ENCODE data around the gene TXLNG. TPM values are rescaled to one million over a fixed set of nuclear protein-coding genes. Genes with fewer than 3 reads are reported as not detected.
"Not testable (repeated sequence)": the region's sequence is repeated elsewhere in the genome, so short reads cannot be mapped to it uniquely, and the experiment has no call there.

Gene TXLNG
- total RNA-seq (2014; rRNA removed; shearing (Covaris generic)), result 14.7 and 21.1 TPM in 2 replicates

GRCh38 chrX:16786139-16786790 is at the start of gene TXLNG:
Gene TXLNG, plus strand, starts transcription at chrX:16786466. Its CDS starts 22 bp downstream, at chrX:16786488.
- peak; percentile 99 for DNase-seq (ENCODE audit: low spot score)

GRCh38 chrX:16737024-16737423 is 49.2 kb upstream of the TXLNG start:
- DNase-seq (ENCODE audit: low spot score), result no peak

DNA sequence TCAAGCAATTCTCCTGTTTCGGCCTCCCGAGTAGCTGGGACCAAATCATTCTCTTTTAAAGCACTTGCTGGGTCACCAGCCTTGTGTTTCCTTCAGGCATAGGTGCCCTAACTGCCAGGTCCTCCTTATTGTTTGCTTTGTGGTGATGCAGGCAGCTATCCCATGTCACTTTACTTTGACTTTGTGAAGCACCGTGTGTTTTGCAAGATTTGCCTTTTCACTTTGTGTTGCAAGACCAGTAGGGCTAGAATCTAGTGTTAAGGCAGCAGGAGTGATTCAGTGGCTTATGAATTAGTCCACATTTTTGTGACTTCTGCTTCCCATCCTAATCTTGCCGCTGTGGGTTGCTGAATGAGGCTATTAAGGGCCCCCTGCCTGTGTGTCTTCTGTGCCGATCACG is 46.7 kb upstream of the TXLNG start:
- no peak for DNase-seq (ENCODE audit: low spot score)

GRCh38 chrX:16743604-16744325 is 42.5 kb upstream of the TXLNG start:
- peak; percentile 91 for DNase-seq (ENCODE audit: low spot score)

DNA sequence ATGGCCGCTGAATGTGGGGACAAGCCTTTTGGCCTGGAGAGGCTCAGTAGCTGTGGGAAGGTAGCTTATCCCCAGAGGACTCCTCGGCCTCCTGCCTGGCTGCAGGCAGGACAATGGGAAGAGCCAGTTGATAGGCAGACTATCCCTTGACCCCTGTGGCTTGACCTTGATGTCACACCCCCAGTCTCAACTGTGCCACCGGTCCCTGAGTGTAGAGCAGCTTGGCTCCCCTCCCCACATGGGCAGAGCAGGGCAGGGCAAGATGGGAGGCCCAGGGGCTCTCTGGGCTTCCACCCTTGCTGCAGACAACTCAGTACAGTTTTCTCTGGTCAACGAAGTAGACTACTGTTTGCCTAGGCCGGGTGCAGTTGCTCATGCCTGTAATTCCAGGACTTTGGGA is 41.2 kb upstream of the TXLNG start:
- no peak for DNase-seq (ENCODE audit: low spot score)

DNA sequence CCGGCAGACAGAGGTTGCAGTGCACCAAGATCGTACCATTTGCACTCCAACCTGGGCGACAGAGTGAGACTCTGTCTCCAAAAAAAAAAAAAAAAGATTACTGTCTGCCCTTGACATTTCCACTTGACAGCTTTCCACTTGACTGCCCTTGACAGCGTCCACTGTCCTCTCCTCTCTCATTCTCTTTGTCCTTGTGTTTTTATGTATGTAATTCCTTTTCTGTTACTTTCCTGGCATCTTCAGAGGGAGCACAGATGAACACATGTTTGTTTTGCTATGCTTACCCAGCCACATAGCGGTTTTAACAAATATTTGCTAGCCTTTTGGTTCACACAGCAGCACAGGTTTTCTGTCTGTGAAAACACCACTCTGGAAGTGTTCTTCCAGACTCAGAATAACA is 40.6 kb upstream of the TXLNG start:
- DNase-seq (ENCODE audit: low spot score), result no peak

GRCh38 chrX:16748425-16748824 is 37.8 kb upstream of the TXLNG start:
- DNase-seq (ENCODE audit: low spot score), result no peak

DNA sequence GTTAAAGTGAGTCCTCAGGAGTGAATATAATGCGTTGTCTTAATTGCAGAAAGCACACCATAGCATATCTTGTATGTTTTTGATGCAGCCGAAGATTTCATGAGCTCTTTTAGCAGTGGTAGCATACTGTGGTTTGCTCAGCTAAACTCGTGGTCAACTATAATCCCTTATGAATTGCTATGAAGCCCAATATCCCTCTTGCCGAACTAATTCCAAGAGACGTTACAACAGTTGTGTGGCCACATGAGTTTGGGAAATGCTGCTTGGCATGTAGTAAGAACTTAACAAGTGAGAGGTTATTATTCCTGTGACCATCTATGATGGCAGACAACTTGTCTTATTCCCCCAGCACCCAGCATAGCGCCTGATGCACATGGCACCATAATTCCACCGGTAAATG is 36.1 kb upstream of the TXLNG start:
- no peak for DNase-seq (ENCODE audit: low spot score)

- DNase-seq (ENCODE audit: low spot score), result no peak
Measured at GRCh38 chrX:16754019-16754418, 32.2 kb upstream of the TXLNG start.

GRCh38 chrX:16756724-16757123 is 29.5 kb upstream of the TXLNG start:
- DNase-seq (ENCODE audit: low spot score), result no peak

- DNase-seq (ENCODE audit: low spot score), result not testable (repeated sequence)
Measured at GRCh38 chrX:16761500-16761899, 24.8 kb upstream of the TXLNG start.

DNA sequence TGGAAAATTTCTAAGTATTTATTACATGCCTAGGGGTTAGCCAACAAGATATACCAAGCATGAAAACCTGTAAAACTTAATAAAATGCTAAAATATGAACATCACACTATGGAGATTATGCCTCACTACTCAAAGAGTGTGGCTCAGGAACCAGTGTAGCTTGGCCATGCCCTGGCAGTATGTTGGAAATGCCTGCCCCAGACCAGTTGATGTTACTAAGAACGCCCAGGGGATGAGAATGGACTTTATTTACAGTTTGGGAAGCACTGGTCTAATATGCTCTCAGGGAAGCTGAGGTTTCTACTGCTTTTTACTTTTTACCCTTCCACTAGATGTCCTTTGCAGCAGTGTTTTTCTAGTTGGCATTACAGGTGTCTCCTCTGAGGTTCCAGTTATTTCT is 23.7 kb upstream of the TXLNG start:
- DNase-seq (ENCODE audit: low spot score), result no peak

GRCh38 chrX:16765594-16765993 is 20.7 kb upstream of the TXLNG start:
- no peak for DNase-seq (ENCODE audit: low spot score)

DNA sequence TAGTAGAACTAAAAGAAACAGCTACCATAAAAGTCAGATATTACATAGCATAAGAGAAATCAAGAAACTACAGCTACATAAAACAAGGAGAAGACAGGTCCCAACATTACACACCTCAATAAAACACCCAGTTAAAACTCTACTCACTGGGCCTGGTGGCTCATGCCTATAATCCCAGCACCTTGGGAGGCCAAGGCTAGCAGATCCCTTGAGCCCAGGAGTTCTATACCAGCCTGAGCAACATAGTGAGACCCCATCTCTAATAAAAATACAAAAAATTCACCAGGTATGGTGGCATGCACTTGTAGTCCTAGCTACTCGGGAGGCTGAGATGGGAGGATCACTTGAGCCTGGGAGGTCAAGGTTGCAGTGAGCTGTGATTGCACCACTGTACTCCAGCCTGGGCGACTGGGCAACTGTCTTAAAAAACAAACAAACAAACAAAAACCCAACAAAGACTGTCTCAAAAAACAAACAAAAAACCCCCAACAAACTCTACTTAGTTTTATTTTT is 15.2 kb upstream of the TXLNG start:
- DNase-seq (ENCODE audit: low spot score), result no peak

GRCh38 chrX:16771483-16772398 is 14.5 kb upstream of the TXLNG start:
- peak; percentile 86 for DNase-seq (ENCODE audit: low spot score)

DNA sequence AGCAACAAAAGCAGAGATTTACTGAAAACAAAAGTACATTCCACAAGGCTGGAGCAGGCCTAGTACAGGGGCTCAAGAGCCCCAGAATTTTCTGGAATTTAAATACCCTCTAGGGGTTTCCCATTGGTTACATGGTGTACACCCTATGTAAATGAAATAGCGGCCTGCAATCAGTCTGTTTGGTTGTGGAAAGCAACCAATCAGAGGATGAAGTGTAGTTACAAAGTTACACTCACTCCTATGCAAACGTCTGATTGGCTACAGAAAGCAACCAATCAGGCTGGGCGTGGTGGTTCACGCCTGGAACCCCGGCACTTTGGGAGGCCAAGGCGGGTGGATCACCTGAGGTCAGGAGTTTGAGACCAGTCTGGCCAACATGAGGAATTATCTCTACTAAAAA is 13.8 kb upstream of the TXLNG start:
- peak; percentile 32 for DNase-seq (ENCODE audit: low spot score)

- DNase-seq (ENCODE audit: low spot score), result no peak
Measured at GRCh38 chrX:16774746-16775145, 11.5 kb upstream of the TXLNG start.

DNA sequence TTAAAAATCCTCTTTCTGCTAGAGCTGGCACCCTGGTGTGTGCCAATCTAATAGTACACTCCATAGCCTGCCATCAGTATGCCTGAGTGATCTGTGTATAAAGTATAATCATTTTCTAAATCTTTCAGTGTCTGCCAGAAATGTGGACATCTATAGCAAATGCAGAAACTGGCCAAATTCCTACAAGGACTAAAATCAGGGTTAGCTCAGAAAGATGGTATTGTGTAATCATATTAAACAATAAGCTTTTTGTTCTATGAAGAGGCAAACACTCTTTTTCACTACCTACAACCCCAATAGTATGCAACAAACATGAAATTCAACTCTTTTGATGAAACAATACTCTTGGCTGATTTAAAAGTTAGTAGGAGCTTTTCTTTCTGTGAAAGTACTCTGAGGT is 7.7 kb upstream of the TXLNG start:
- no peak for DNase-seq (ENCODE audit: low spot score)

- no peak for DNase-seq (ENCODE audit: low spot score)
Measured at GRCh38 chrX:16778993-16779392, 7.3 kb upstream of the TXLNG start.

- not testable (repeated sequence) for DNase-seq (ENCODE audit: low spot score)
Measured at GRCh38 chrX:16779815-16780214, 6.5 kb upstream of the TXLNG start.

GRCh38 chrX:16783452-16783851 is 2.8 kb upstream of the TXLNG start:
- no peak for DNase-seq (ENCODE audit: low spot score)

- DNase-seq (ENCODE audit: low spot score), result not testable (repeated sequence)
Measured at GRCh38 chrX:16784440-16784839, 1.8 kb upstream of the TXLNG start.
